ENCODE data around the gene SMCO4.

SMCO4 gene

DNA sequence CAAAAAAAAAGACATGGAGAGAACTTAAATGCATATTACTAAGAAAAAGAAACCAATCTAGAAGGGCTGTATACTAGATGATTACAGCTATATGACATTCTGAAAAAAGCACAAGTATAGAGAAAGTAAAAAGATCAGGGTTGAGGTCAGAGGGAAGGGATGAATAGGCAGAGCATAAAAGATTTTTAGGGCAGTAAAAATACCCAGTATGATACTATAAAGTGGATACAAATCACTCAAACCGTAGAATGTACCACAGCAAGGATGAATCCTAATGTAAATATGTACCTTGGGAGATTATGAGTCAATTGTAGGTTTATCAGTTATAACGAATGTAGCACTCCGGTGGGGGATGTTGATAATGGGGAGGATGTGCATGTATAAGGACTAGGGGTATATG, 29.4 kb upstream of the SMCO4 start:
- H3K27ac ChIP-seq (replicated peaks; ENCODE audit: low read length): no peak overlapping the region
- no CpG with 5 or more reads among the region's 3 CpGs for WGBS, 2 donors (ENCODE audit: extremely low coverage in 2 of 2, insufficient read length in 2 of 2, insufficient replicate concordance in 1 of 2)
- H3K36me3 ChIP-seq (replicated peaks in 1 of 2; ENCODE audit: control insufficient read depth in 2 of 2, insufficient read depth in 2 of 2, low read length in 2 of 2): no peaks in the 10 kb centered on the region
- H3K14ac ChIP-seq (ENCODE audit: low read length): no peak overlapping the region
- no peak overlapping the region for H2BK15ac ChIP-seq (ENCODE audit: low read length)
- no peak overlapping the region for H2BK120ac ChIP-seq (ENCODE audit: low read depth, low read length)
- no peak overlapping the region for H3K18ac ChIP-seq (ENCODE audit: low read length)
- no peak overlapping the region for H2AK5ac ChIP-seq (ENCODE audit: low read depth, low read length)
- H3K4me2 ChIP-seq (ENCODE audit: insufficient read depth, low read length, poor library complexity, severe bottlenecking): no peak overlapping the region
- H3K4me1 ChIP-seq (ENCODE audit: control insufficient read depth in 2 of 2, insufficient read depth in 1 of 2, low read depth in 1 of 2, low read length in 2 of 2): no peaks in the 10 kb centered on the region
- H3K27me3 ChIP-seq (ENCODE audit: control insufficient read depth in 3 of 3, insufficient read depth in 3 of 3, low read depth in 1 of 3, low read length in 3 of 3): peaks cover 0 to 8% (median 0%) of the 10 kb centered on the region in 3 experiments
- DNase-seq (ENCODE audit: low spot score): no peak
- no peak overlapping the region for H2BK12ac ChIP-seq (ENCODE audit: low read length)
- no peaks in the 10 kb centered on the region for H3K79me1 ChIP-seq (ENCODE audit: low read depth, low read length)
- no peak overlapping the region for H4K91ac ChIP-seq (ENCODE audit: low read depth, low read length, poor library complexity)
- no peaks in the 10 kb centered on the region for H3K9me3 ChIP-seq (replicated peaks in 1 of 2; ENCODE audit: control insufficient read depth in 2 of 2, insufficient read depth in 1 of 2, low read depth in 1 of 2, low read length in 2 of 2)
- H2AFZ ChIP-seq (ENCODE audit: low read length): no peak overlapping the region
- H3K23ac ChIP-seq (ENCODE audit: low read depth, low read length, poor library complexity): no peak overlapping the region
- H3K4me3 ChIP-seq (ENCODE audit: low read length in 2 of 2): no peak overlapping the region
- H3K9ac ChIP-seq (ENCODE audit: low read depth, low read length, poor library complexity): no peak overlapping the region
- H3K4ac ChIP-seq (ENCODE audit: low read length): no peak overlapping the region
- no peak overlapping the region for H2BK5ac ChIP-seq (ENCODE audit: low read length)
- H4K8ac ChIP-seq (ENCODE audit: low read depth, low read length): no peak overlapping the region

DNA sequence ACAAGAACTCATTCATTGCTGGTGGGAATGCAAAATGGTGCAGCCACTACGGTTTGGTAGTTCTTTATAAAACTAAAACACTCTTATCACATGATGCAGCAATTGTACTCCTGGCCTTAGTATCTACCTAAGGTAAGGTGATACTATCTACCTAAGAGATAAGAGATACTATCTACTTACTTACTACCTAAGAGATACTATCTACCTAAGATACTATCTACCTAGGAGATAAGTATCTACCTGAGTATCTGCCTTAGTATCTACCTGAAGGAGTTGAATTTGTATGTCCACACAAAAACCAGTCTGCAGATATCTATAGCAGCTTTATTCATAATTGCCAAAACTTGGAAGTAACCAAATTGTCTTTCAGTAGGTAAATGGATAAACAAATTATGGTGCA, 29.0 kb upstream of the SMCO4 start:
- H3K27me3 ChIP-seq (ENCODE audit: control insufficient read depth in 3 of 3, insufficient read depth in 3 of 3, low read depth in 1 of 3, low read length in 3 of 3): peaks cover 0 to 12% (median 0%) of the 10 kb centered on the region in 3 experiments
- H2BK15ac ChIP-seq (ENCODE audit: low read length): no peak overlapping the region
- H3K9ac ChIP-seq (ENCODE audit: low read depth, low read length, poor library complexity): no peak overlapping the region
- H2BK5ac ChIP-seq (ENCODE audit: low read length): no peak overlapping the region
- no peak overlapping the region for H3K4me3 ChIP-seq (ENCODE audit: low read length in 2 of 2)
- no peak overlapping the region for H3K14ac ChIP-seq (ENCODE audit: low read length)
- H2AFZ ChIP-seq (ENCODE audit: low read length): no peak overlapping the region
- H3K4me1 ChIP-seq (ENCODE audit: control insufficient read depth in 2 of 2, insufficient read depth in 1 of 2, low read depth in 1 of 2, low read length in 2 of 2): no peaks in the 10 kb centered on the region
- H4K91ac ChIP-seq (ENCODE audit: low read depth, low read length, poor library complexity): no peak overlapping the region
- H3K4ac ChIP-seq (ENCODE audit: low read length): no peak overlapping the region
- H2BK12ac ChIP-seq (ENCODE audit: low read length): no peak overlapping the region
- H3K27ac ChIP-seq (replicated peaks; ENCODE audit: low read length): no peak overlapping the region
- H2AK5ac ChIP-seq (ENCODE audit: low read depth, low read length): no peak overlapping the region
- H3K18ac ChIP-seq (ENCODE audit: low read length): no peak overlapping the region
- no CpG with 5 or more reads among the region's 1 CpG for WGBS, 2 donors (ENCODE audit: extremely low coverage in 2 of 2, insufficient read length in 2 of 2, insufficient replicate concordance in 1 of 2)
- H3K23ac ChIP-seq (ENCODE audit: low read depth, low read length, poor library complexity): no peak overlapping the region
- H3K9me3 ChIP-seq (replicated peaks in 1 of 2; ENCODE audit: control insufficient read depth in 2 of 2, insufficient read depth in 1 of 2, low read depth in 1 of 2, low read length in 2 of 2): no peaks in the 10 kb centered on the region
- H3K79me1 ChIP-seq (ENCODE audit: low read depth, low read length): no peaks in the 10 kb centered on the region
- no peak overlapping the region for H3K4me2 ChIP-seq (ENCODE audit: insufficient read depth, low read length, poor library complexity, severe bottlenecking)
- H4K8ac ChIP-seq (ENCODE audit: low read depth, low read length): no peak overlapping the region
- no peak for DNase-seq (ENCODE audit: low spot score)
- no peak overlapping the region for H2BK120ac ChIP-seq (ENCODE audit: low read depth, low read length)
- no peaks in the 10 kb centered on the region for H3K36me3 ChIP-seq (replicated peaks in 1 of 2; ENCODE audit: control insufficient read depth in 2 of 2, insufficient read depth in 2 of 2, low read length in 2 of 2)

DNA sequence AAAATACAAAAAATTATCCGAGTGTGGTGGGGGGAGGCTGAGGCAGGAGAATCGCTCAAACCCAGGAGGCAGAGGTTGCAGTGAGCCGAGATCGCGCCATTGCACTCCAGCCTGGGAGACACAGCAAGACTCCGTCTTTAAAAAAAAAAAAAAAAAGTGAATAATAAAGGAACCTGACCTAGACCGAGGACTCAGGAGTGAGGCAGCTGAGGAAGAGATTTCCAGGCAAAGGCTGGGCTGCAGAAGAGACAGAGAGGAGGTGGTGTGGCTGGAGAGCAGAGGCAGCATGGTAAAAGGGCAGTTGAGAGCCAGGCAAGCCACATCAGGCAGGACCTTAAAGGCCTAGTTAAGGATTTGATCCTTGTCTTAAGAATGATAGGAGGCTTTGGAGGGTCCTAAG, 28.4 kb upstream of the SMCO4 start:
- H3K4me1 ChIP-seq (ENCODE audit: control insufficient read depth in 2 of 2, insufficient read depth in 1 of 2, low read depth in 1 of 2, low read length in 2 of 2): no peaks in the 10 kb centered on the region
- no peak for DNase-seq (ENCODE audit: low spot score)
- H3K18ac ChIP-seq (ENCODE audit: low read length): no peak overlapping the region
- peaks cover 0 to 13% (median 0%) of the 10 kb centered on the region in 3 experiments for H3K27me3 ChIP-seq (ENCODE audit: control insufficient read depth in 3 of 3, insufficient read depth in 3 of 3, low read depth in 1 of 3, low read length in 3 of 3)
- H2BK12ac ChIP-seq (ENCODE audit: low read length): no peak overlapping the region
- H2BK5ac ChIP-seq (ENCODE audit: low read length): no peak overlapping the region
- no peak overlapping the region for H4K91ac ChIP-seq (ENCODE audit: low read depth, low read length, poor library complexity)
- no peak overlapping the region for H4K8ac ChIP-seq (ENCODE audit: low read depth, low read length)
- no peak overlapping the region for H2BK15ac ChIP-seq (ENCODE audit: low read length)
- no peak overlapping the region for H3K27ac ChIP-seq (replicated peaks; ENCODE audit: low read length)
- H3K4ac ChIP-seq (ENCODE audit: low read length): no peak overlapping the region
- H2BK120ac ChIP-seq (ENCODE audit: low read depth, low read length): no peak overlapping the region
- H3K9ac ChIP-seq (ENCODE audit: low read depth, low read length, poor library complexity): no peak overlapping the region
- H3K79me1 ChIP-seq (ENCODE audit: low read depth, low read length): no peaks in the 10 kb centered on the region
- no peaks in the 10 kb centered on the region for H3K9me3 ChIP-seq (replicated peaks in 1 of 2; ENCODE audit: control insufficient read depth in 2 of 2, insufficient read depth in 1 of 2, low read depth in 1 of 2, low read length in 2 of 2)
- H3K4me2 ChIP-seq (ENCODE audit: insufficient read depth, low read length, poor library complexity, severe bottlenecking): no peak overlapping the region
- no peak overlapping the region for H2AFZ ChIP-seq (ENCODE audit: low read length)
- no peak overlapping the region for H2AK5ac ChIP-seq (ENCODE audit: low read depth, low read length)
- H3K23ac ChIP-seq (ENCODE audit: low read depth, low read length, poor library complexity): no peak overlapping the region
- H3K36me3 ChIP-seq (replicated peaks in 1 of 2; ENCODE audit: control insufficient read depth in 2 of 2, insufficient read depth in 2 of 2, low read length in 2 of 2): no peaks in the 10 kb centered on the region
- WGBS, 2 donors (ENCODE audit: extremely low coverage in 2 of 2, insufficient read length in 2 of 2, insufficient replicate concordance in 1 of 2): no CpG with 5 or more reads among the region's 7 CpGs
- H3K4me3 ChIP-seq (ENCODE audit: low read length in 2 of 2): no peak overlapping the region
- H3K14ac ChIP-seq (ENCODE audit: low read length): no peak overlapping the region

DNA sequence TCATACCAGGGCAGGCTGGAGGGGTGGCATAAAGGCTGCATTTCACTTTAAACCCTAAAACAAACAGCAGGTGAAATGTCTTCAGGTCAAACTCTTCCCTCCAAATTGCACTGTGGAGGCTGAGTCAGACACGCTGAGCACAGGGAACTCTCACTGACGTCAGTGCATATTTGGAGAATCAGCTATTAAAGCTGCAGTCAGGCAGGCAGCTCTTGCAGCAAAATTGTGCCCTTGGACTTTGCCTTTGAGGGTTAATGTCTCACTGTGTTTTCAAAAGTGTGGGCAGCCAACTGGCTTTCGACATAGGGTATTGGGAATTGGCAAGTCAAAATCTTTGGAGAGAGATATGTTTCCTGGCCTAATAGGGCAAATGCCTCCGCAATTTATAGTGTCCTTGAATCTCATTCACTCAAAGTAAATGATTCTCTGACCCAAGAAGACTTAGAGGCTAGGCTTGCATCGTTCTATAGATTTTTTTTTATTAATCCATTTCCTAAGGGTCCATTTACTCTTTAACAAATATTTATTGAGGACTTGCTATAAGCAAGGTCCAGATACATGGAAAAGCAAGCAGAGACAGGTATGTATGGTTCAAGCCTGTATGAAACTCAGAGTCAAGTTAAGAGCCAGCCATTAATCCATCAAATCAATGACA, 27.7 kb upstream of the SMCO4 start:
- H3K4ac ChIP-seq (ENCODE audit: low read length): no peak overlapping the region
- no peak overlapping the region for H3K4me2 ChIP-seq (ENCODE audit: insufficient read depth, low read length, poor library complexity, severe bottlenecking)
- no peak overlapping the region for H3K23ac ChIP-seq (ENCODE audit: low read depth, low read length, poor library complexity)
- no peak overlapping the region for H2BK120ac ChIP-seq (ENCODE audit: low read depth, low read length)
- H2BK12ac ChIP-seq (ENCODE audit: low read length): no peak overlapping the region
- no peak overlapping the region for H3K4me3 ChIP-seq (ENCODE audit: low read length in 2 of 2)
- no peak overlapping the region for H4K8ac ChIP-seq (ENCODE audit: low read depth, low read length)
- no peak overlapping the region for H2BK15ac ChIP-seq (ENCODE audit: low read length)
- no peaks in the 10 kb centered on the region for H3K9me3 ChIP-seq (replicated peaks in 1 of 2; ENCODE audit: control insufficient read depth in 2 of 2, insufficient read depth in 1 of 2, low read depth in 1 of 2, low read length in 2 of 2)
- H4K91ac ChIP-seq (ENCODE audit: low read depth, low read length, poor library complexity): no peak overlapping the region
- no CpG with 5 or more reads among the region's 5 CpGs for WGBS, 2 donors (ENCODE audit: extremely low coverage in 2 of 2, insufficient read length in 2 of 2, insufficient replicate concordance in 1 of 2)
- no peaks in the 10 kb centered on the region for H3K4me1 ChIP-seq (ENCODE audit: control insufficient read depth in 2 of 2, insufficient read depth in 1 of 2, low read depth in 1 of 2, low read length in 2 of 2)
- no peak overlapping the region for H2BK5ac ChIP-seq (ENCODE audit: low read length)
- no peaks in the 10 kb centered on the region for H3K36me3 ChIP-seq (replicated peaks in 1 of 2; ENCODE audit: control insufficient read depth in 2 of 2, insufficient read depth in 2 of 2, low read length in 2 of 2)
- peaks cover 0 to 15% (median 0%) of the 10 kb centered on the region in 3 experiments for H3K27me3 ChIP-seq (ENCODE audit: control insufficient read depth in 3 of 3, insufficient read depth in 3 of 3, low read depth in 1 of 3, low read length in 3 of 3)
- no peak overlapping the region for H3K27ac ChIP-seq (replicated peaks; ENCODE audit: low read length)
- H2AK5ac ChIP-seq (ENCODE audit: low read depth, low read length): no peak overlapping the region
- no peak overlapping the region for H3K14ac ChIP-seq (ENCODE audit: low read length)
- no peak for DNase-seq (ENCODE audit: low spot score)
- H3K9ac ChIP-seq (ENCODE audit: low read depth, low read length, poor library complexity): no peak overlapping the region
- H3K79me1 ChIP-seq (ENCODE audit: low read depth, low read length): no peaks in the 10 kb centered on the region
- H3K18ac ChIP-seq (ENCODE audit: low read length): no peak overlapping the region
- peak overlapping the region; percentile 51 for H2AFZ ChIP-seq (ENCODE audit: low read length)
